ENCODE results near the gene PUSL1.

DNA sequence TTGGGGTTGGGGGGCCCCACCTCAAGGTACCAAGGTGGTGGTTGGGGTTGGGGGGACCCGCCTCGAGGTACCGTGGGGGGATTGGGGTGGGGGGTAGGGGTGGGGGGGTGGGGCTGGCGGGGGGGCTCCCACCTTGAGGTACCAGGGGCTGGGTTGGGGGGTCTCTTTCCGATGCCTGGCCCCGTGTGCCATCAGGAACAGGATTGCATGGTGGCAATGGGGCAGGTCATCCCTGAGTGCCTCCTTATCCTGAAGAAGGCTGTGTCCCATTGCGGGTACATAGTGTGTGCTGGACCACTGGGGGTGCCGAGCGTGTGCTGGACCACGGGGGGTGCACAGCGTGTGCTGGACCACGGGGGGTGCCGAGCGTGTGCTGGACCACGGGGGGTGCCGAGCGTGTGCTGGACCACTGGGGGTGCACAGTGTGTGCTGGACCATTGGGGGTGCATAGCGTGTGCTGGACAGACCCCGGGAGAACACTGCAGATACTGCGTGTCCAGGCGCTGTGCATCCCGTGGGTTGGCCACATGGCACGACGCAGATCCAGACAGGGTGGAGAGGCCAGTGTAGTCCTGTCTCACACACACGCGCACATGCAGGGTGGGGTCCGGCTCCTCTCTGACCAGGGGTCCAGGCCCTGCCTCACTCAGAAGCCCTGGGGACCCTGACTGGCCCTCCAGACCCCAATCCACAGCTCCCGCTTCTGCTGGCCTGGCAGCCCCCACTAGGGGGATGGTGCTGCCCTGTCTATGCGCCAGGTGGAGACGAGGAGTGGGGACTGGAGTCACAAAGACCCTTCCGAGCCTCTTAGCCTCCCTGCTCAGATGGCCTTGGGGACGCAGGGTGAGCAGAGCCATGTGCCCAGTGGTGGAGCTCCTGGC, 23.9 kb upstream of the PUSL1 start:
- TF ChIP-seq GABPB1 (CRISPR knock-in tag; IDR thresholded peaks at IDR 0.05) (no peak), KDM4B (CRISPR knock-in tag; IDR thresholded peaks at IDR 0.05) (no peak), HNRNPH1 (optimal IDR thresholded peaks at IDR 0.05; ENCODE audit: low read depth, low read length) (no peak), NR3C1 (CRISPR knock-in tag; IDR thresholded peaks at IDR 0.05) (no peak), ELF1 (CRISPR knock-in tag; IDR thresholded peaks at IDR 0.05) (no peak), ZNF224 (CRISPR knock-in tag; IDR thresholded peaks at IDR 0.05) (no peak), SMC3 (IDR thresholded peaks at IDR 0.05; ENCODE audit: low read length) (no peak)
- TF ChIP-seq, protein P1, sequence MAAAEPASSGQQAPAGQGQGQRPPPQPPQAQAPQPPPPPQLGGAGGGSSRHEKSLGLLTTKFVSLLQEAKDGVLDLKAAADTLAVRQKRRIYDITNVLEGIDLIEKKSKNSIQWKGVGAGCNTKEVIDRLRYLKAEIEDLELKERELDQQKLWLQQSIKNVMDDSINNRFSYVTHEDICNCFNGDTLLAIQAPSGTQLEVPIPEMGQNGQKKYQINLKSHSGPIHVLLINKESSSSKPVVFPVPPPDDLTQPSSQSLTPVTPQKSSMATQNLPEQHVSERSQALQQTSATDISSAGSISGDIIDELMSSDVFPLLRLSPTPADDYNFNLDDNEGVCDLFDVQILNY (CRISPR knock-in tag; conservative IDR thresholded peaks at IDR 0.05) = no peak
- TF ChIP-seq, protein P2, sequence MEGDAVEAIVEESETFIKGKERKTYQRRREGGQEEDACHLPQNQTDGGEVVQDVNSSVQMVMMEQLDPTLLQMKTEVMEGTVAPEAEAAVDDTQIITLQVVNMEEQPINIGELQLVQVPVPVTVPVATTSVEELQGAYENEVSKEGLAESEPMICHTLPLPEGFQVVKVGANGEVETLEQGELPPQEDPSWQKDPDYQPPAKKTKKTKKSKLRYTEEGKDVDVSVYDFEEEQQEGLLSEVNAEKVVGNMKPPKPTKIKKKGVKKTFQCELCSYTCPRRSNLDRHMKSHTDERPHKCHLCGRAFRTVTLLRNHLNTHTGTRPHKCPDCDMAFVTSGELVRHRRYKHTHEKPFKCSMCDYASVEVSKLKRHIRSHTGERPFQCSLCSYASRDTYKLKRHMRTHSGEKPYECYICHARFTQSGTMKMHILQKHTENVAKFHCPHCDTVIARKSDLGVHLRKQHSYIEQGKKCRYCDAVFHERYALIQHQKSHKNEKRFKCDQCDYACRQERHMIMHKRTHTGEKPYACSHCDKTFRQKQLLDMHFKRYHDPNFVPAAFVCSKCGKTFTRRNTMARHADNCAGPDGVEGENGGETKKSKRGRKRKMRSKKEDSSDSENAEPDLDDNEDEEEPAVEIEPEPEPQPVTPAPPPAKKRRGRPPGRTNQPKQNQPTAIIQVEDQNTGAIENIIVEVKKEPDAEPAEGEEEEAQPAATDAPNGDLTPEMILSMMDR (CRISPR knock-in tag; IDR thresholded peaks at IDR 0.05) = no peak
- TF ChIP-seq, protein P3, sequence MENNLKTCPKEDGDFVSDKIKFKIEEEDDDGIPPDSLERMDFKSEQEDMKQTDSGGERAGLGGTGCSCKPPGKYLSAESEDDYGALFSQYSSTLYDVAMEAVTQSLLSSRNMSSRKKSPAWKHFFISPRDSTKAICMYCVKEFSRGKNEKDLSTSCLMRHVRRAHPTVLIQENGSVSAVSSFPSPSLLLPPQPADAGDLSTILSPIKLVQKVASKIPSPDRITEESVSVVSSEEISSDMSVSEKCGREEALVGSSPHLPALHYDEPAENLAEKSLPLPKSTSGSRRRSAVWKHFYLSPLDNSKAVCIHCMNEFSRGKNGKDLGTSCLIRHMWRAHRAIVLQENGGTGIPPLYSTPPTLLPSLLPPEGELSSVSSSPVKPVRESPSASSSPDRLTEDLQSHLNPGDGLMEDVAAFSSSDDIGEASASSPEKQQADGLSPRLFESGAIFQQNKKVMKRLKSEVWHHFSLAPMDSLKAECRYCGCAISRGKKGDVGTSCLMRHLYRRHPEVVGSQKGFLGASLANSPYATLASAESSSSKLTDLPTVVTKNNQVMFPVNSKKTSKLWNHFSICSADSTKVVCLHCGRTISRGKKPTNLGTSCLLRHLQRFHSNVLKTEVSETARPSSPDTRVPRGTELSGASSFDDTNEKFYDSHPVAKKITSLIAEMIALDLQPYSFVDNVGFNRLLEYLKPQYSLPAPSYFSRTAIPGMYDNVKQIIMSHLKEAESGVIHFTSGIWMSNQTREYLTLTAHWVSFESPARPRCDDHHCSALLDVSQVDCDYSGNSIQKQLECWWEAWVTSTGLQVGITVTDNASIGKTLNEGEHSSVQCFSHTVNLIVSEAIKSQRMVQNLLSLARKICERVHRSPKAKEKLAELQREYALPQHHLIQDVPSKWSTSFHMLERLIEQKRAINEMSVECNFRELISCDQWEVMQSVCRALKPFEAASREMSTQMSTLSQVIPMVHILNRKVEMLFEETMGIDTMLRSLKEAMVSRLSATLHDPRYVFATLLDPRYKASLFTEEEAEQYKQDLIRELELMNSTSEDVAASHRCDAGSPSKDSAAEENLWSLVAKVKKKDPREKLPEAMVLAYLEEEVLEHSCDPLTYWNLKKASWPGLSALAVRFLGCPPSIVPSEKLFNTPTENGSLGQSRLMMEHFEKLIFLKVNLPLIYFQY (CRISPR knock-in tag; IDR thresholded peaks at IDR 0.05; ENCODE audit: borderline replicate concordance) = no peak

Measured in HepG2 (cell line).